ENCODE data around the gene MTNR1B.

DNA sequence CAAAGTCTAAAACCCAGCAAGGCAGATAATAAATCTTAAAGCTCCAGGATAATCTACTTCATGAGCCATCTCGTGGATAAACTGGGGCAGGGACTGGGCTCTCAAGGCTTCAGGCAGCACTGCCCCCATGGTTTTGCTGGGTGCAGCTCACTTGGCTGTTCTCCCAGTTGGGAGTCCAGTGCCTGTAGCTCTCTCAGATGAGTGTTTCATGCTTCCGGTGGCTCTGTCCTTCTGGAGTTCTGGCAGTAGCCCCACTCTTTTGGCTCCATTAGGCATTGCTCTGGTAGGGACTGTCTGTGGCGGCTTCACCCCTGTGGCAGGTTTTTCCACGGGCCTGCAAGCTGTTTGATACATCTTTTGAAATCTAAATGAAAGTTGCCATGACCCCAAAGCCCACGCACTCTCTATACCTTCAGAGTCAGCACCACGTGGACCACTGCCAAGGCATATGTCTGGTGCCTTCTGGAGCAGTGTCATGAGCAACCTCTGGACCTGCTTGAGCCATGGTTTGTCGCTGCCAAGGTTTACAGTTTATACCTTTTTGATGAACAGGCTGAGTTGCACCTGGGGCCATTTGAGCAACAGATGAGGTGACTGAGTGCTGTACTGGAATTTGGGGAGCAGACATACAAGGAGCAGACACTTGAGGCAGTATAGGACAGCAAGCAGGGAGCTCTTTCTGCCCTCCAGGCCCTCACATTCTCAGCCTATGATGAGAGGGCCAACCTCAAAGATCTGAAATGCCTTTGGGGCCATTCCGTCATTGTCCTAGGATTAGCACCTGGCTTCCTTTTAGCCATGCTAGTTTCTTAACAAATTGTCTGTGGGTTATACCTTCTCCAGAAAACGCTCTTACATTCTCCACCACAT, 48.6 kb downstream of the MTNR1B start:
- TF ChIP-seq POLR2A (IDR thresholded peaks at IDR 0.05; ENCODE audit: low read length) (no peak), GATA1 (IDR thresholded peaks at IDR 0.05; ENCODE audit: low read depth, low read length) (no peak)

Measured in erythroblast (primary cell).